ENCODE measurements around the gene PI16.
"Not testable (repeated sequence)": the region's sequence is repeated elsewhere in the genome, so short reads cannot be mapped to it uniquely, and the experiment has no call there.

DNA sequence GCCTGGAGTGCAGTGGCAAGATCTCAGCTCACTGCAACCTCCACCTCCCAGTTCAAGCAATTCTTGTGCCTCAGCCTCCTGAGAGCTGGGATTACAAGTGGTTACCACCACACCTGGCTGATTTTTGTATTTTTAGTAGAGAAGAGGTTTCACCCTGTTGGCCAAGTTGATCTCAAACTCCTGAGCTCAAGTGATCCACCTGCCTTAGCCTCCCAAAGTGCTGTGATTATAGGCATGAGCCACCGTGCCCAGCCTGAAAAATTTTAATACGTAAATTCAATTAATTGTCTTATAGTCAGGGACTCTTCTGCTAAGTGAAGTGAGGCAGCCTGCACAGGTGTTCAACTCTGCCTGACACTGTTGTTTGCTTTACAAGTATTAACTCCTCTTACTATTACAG, 35.9 kb downstream of the PI16 start:
- TF ChIP-seq, protein P1, sequence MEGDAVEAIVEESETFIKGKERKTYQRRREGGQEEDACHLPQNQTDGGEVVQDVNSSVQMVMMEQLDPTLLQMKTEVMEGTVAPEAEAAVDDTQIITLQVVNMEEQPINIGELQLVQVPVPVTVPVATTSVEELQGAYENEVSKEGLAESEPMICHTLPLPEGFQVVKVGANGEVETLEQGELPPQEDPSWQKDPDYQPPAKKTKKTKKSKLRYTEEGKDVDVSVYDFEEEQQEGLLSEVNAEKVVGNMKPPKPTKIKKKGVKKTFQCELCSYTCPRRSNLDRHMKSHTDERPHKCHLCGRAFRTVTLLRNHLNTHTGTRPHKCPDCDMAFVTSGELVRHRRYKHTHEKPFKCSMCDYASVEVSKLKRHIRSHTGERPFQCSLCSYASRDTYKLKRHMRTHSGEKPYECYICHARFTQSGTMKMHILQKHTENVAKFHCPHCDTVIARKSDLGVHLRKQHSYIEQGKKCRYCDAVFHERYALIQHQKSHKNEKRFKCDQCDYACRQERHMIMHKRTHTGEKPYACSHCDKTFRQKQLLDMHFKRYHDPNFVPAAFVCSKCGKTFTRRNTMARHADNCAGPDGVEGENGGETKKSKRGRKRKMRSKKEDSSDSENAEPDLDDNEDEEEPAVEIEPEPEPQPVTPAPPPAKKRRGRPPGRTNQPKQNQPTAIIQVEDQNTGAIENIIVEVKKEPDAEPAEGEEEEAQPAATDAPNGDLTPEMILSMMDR (IDR thresholded peaks at IDR 0.05): not testable (repeated sequence)
- TF ChIP-seq EZH2 (IDR thresholded peaks at IDR 0.05; ENCODE audit: borderline replicate concordance, insufficient read depth, low read depth, low read length, poor library complexity, severe bottlenecking): not testable (repeated sequence)

All from B cell (primary cell).